NOMO-1 treated with DMSO at 0.1 percent for 48 hours (cell line): ENCODE results near the gene ZNF599.
A peak's percentile ranks its signal among the peaks of the same experiment; 100 is the strongest.

ENCODE experiments used
- DNase-seq: peaks from one replicate; lab custom pipeline; 2025; ENCODE audit not compliant: unreplicated experiment; lab: John Stamatoyannopoulos, UW

Gene ZNF599

GRCh38 chr19:34744896-34745690 is 27.9 kb downstream of the ZNF599 start:
- no peak for DNase-seq

- DNase-seq: peak; percentile 83
Observed at GRCh38 chr19:34734537-34735103, 38.4 kb downstream of the ZNF599 start.

GRCh38 chr19:34733746-34734536 is 39.1 kb downstream of the ZNF599 start, which contains the start of gene ZNF181:
Gene ZNF181 (plus strand): TSS chr19:34734243. CDS start chr19:34735038, 795 bp downstream.
- DNase-seq: peak; percentile 88

GRCh38 chr19:34733266-34733745 is 39.7 kb downstream of the ZNF599 start:
- peak; percentile 72 for DNase-seq

- DNase-seq: no peak
Observed at GRCh38 chr19:34732612-34733211, 40.3 kb downstream of the ZNF599 start.

- no peak for DNase-seq
Observed at GRCh38 chr19:34731964-34732363, 41.1 kb downstream of the ZNF599 start.

GRCh38 chr19:34731019-34731829 is 41.8 kb downstream of the ZNF599 start:
- no peak for DNase-seq

- no peak for DNase-seq
Observed at GRCh38 chr19:34725400-34725799, 47.6 kb downstream of the ZNF599 start.

GRCh38 chr19:34722353-34722752 is 50.7 kb downstream of the ZNF599 start:
- no peak for DNase-seq

- no peak for DNase-seq
Observed at GRCh38 chr19:34715357-34715756, 57.7 kb downstream of the ZNF599 start.

GRCh38 chr19:34713262-34713637 is 59.8 kb downstream of the ZNF599 start:
- no peak for DNase-seq

- DNase-seq: peak; percentile 61
Observed at GRCh38 chr19:34712395-34713261, 60.4 kb downstream of the ZNF599 start.

- no peak for DNase-seq
Observed at GRCh38 chr19:34711890-34712289, 61.1 kb downstream of the ZNF599 start.
